Hepatocyte (in vitro differentiated cells): ENCODE data around the gene HOXC12.

Experiments used
- CTCF ChIP-seq: fragments of 200-600 bp; sonication (generic); IDR thresholded peaks from 2 replicates; pipeline ENCODE4 v1.5.1; 2016; ENCODE audit warnings: antibody characterized with exemption, mild to moderate bottlenecking; ENCODE audit not compliant: poor library complexity
- EZH2 ChIP-seq: fragments of 200-600 bp; sonication (generic); IDR thresholded peaks from 2 replicates; pipeline ENCODE4 v1.6.1; 2016; ENCODE audit warnings: antibody characterized with exemption, mild to moderate bottlenecking, borderline replicate concordance

GRCh38 chr12:53947743-53948142 lies 7.0 kb upstream of the HOXC12 start:
- TF ChIP-seq CTCF (no peak), EZH2 (no peak)
